WERI-Rb-1 (cell line): ENCODE measurements around the gene OASL.

Experiments
- DNase-seq: peaks from one replicate; pipeline ENCODE4 v3.0.0-alpha.2; 2020
- H3K27ac ChIP-seq: fragments of 250-450 bp; sonication (Bioruptor Pico); 2 replicates; pipeline ENCODE4 v1.5.1; 2020; ENCODE audit warnings: mild to moderate bottlenecking, moderate library complexity
- H3K27me3 ChIP-seq: fragments of 250-450 bp; sonication (Bioruptor Pico); 2 replicates; pipeline ENCODE4 v1.5.1; 2021; ENCODE audit warnings: mild to moderate bottlenecking, low read depth, moderate library complexity; ENCODE audit not compliant: insufficient read depth, severe bottlenecking
- H3K36me3 ChIP-seq: fragments of 250-450 bp; sonication (Bioruptor Pico); 2 replicates; pipeline ENCODE4 v1.5.1; 2020; ENCODE audit warnings: mild to moderate bottlenecking, moderate library complexity
- H3K4me3 ChIP-seq: 2 replicates; pipeline ENCODE4 v1.5.1; 2011; ENCODE audit warnings: low read depth, mild to moderate bottlenecking, control low read depth, low read length
- H3K9me3 ChIP-seq: fragments of 250-450 bp; sonication (Bioruptor Pico); 2 replicates; pipeline ENCODE4 v1.5.1; 2021; ENCODE audit warnings: mild to moderate bottlenecking, moderate library complexity; ENCODE audit not compliant: severe bottlenecking
- TF ChIP-seq, protein P1 (sequence below): IDR thresholded peaks from 2 replicates; pipeline ENCODE4 v1.5.1; 2011; ENCODE audit warnings: low read depth, mild to moderate bottlenecking, control low read depth, inconsistent platforms, low read length

OASL gene

GRCh38 chr12:120980800-120981368, 58.2 kb downstream of the OASL start:
- DNase-seq, result no peak
- TF ChIP-seq, protein P1, sequence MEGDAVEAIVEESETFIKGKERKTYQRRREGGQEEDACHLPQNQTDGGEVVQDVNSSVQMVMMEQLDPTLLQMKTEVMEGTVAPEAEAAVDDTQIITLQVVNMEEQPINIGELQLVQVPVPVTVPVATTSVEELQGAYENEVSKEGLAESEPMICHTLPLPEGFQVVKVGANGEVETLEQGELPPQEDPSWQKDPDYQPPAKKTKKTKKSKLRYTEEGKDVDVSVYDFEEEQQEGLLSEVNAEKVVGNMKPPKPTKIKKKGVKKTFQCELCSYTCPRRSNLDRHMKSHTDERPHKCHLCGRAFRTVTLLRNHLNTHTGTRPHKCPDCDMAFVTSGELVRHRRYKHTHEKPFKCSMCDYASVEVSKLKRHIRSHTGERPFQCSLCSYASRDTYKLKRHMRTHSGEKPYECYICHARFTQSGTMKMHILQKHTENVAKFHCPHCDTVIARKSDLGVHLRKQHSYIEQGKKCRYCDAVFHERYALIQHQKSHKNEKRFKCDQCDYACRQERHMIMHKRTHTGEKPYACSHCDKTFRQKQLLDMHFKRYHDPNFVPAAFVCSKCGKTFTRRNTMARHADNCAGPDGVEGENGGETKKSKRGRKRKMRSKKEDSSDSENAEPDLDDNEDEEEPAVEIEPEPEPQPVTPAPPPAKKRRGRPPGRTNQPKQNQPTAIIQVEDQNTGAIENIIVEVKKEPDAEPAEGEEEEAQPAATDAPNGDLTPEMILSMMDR, result no peak
- H3K4me3 ChIP-seq, result no peak overlapping the region
- H3K27ac ChIP-seq, result no peak overlapping the region
- no peaks in the 10 kb centered on the region for H3K36me3 ChIP-seq
- H3K9me3 ChIP-seq, result no peaks in the 10 kb centered on the region
- no peaks in the 10 kb centered on the region for H3K27me3 ChIP-seq

DNA sequence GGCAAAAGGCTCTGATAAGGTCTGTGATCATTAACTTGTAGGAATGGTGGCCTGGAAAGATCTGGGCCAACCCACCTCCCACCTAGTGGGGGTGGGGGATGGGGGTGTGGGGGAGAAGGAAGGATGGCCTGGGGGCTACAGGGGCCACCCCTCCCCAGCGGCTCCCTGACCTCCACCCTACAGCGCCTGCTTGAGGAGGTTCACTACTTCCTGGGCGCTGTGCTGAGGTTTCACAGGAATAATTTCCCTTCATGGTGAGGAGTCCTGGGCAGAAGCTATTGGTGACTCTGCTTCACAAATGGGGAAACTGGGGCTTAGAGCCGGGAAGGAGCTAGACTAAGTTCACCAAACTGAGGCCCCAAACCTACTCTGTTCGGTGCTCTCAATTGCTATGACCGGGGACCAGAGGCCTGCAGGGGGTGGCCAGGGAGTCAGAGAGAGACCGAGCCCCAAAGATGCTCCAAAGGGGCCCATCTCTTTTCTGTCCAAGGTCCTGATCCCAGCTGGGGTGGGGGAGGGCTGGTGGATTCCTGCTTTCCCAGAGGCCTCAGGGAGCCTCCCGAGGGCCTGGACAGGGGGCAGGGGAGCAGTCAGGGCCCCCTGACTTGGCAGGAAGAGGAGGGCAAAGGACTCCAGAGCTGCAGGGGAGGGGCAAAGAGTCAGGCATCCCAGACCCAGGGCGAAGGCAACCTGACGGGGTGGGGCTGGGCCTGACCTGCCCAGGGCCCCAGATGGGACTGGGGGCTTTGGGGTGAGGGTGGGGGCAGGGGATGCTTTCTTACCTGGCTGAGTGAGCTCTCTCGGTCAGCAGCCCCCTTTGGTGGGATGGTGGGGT, 59.0 kb downstream of the OASL start:
- Histone ChIP-seq H3K36me3 (no peaks in the 10 kb centered on the region), H3K9me3 (no peaks in the 10 kb centered on the region), H3K4me3 (no peak overlapping the region), H3K27ac (no peak overlapping the region), H3K27me3 (no peaks in the 10 kb centered on the region)
- DNase-seq, result no peak
- TF ChIP-seq, protein P1, result no peak

- no peak for DNase-seq
- no peak overlapping the region for H3K27ac ChIP-seq
- TF ChIP-seq, protein P1, result no peak
- no peak overlapping the region for H3K4me3 ChIP-seq
- H3K36me3 ChIP-seq, result no peaks in the 10 kb centered on the region
- H3K9me3 ChIP-seq, result no peaks in the 10 kb centered on the region
- no peaks in the 10 kb centered on the region for H3K27me3 ChIP-seq
These were observed 59.7 kb downstream of the OASL start for GRCh38 chr12:120979220-120979861.

DNA sequence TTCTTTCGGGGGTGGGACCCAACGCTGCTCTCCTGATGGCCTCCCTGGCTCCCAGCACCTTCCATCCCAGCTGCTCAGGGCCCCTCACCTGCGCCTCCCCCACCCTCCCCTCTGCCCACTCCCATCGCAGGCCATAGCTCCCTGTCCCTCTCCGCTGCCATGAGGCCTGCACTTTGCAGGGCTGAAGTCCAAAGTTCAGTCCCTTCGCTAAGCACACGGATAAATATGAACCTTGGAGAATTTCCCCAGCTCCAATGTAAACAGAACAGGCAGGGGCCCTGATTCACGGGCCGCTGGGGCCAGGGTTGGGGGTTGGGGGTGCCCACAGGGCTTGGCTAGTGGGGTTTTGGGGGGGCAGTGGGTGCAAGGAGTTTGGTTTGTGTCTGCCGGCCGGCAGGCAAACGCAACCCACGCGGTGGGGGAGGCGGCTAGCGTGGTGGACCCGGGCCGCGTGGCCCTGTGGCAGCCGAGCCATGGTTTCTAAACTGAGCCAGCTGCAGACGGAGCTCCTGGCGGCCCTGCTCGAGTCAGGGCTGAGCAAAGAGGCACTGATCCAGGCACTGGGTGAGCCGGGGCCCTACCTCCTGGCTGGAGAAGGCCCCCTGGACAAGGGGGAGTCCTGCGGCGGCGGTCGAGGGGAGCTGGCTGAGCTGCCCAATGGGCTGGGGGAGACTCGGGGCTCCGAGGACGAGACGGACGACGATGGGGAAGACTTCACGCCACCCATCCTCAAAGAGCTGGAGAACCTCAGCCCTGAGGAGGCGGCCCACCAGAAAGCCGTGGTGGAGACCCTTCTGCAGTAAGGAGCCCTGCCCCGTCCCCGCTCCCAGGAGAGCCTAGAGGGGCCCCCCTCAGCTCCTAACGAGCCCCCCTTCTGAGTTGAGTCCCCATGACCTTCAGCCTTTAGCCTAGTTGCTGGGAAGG, 60.5 kb downstream of the OASL start, which contains the start of gene HNF1A:
HNF1A (plus strand) TSS at position 248 of the 924 bp plus-strand sequence; CDS start at position 474, 226 bp downstream.
- no peaks in the 10 kb centered on the region for H3K36me3 ChIP-seq
- H3K27ac ChIP-seq, result no peak within 1 kb of the TSS
- no peaks in the 10 kb centered on the region for H3K27me3 ChIP-seq
- H3K4me3 ChIP-seq, result no peak within 1 kb of the TSS
- TF ChIP-seq, protein P1, result no peak
- no peak for DNase-seq
- no peaks in the 10 kb centered on the region for H3K9me3 ChIP-seq

DNA sequence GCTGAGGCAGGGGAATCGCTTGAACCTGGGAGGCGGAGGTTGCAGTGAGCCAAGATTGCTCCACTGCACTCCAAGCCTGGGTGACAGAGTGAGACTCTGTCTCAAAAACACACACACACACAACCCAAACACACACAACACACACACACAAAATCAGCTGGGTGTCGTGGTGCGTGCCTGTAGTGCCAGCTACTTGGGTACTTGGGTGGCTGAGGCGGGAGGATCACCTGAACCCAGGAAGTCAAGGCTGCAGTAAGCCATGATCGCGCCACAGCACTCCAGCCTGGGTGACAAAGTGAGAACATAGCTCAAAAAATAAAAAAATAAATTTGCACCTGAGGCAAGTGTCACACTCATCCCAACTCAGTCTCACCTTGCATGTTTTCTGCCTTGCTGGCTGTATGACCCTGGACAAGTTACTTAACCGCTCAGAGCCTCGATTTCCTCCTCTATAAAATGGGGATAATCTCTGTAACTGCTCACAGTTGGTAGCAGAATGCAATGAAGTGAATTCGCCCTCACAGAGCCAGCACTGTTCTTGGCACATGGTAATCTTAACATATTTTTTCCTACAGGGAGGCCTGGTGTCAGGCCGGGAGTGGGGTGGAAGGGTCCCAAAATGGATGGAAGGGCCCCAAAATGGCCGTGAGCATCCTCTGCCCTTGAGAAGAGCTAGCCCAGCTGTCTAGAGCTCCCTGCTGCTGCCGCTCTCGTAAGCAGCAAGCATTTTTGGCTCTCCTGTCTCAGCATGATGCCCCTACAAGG, 61.3 kb downstream of the OASL start:
- no peak overlapping the region for H3K27ac ChIP-seq
- no peak for DNase-seq

More for the DNA sequence above, 61.3 kb downstream of the OASL start:
- Histone ChIP-seq H3K4me3 (no peak overlapping the region), H3K36me3 (no peaks in the 10 kb centered on the region), H3K9me3 (no peaks in the 10 kb centered on the region), H3K27me3 (no peaks in the 10 kb centered on the region)
- TF ChIP-seq, protein P1, result no peak
